ENCODE data around the gene ECM2. TPM values are rescaled to one million over a fixed set of nuclear protein-coding genes. Genes with fewer than 3 reads are reported as not detected.

Gene ECM2
- total and polyA plus RNA-seq, 3 donors from 2014 or later: 16.7 to 26.9 (median 16.8) TPM

GRCh38 chr9:92493749-92494387 is 41.9 kb downstream of the ECM2 start:
- no peaks in the 10 kb centered on the region for H3K27me3 ChIP-seq
- no peak overlapping the region for H3K4me3 ChIP-seq
- H3K4me1 ChIP-seq: no peaks in the 10 kb centered on the region
- H3K9me3 ChIP-seq: no peaks in the 10 kb centered on the region
- WGBS, 2 donors: 61 to 67% methylated on average over 9 of the region's 9 CpGs
- H3K36me3 ChIP-seq (ENCODE audit: low read depth, missing control alignments): no peaks in the 10 kb centered on the region
- TF ChIP-seq CTCF (IDR thresholded peaks at IDR 0.05) (no peak), POLR2A (IDR thresholded peaks at IDR 0.05) (no peak)
- H3K27ac ChIP-seq: no peak overlapping the region
- no peak for DNase-seq
- intact Hi-C loops (cut with DNase I; ENCODE audit: low total_unique reads): no loop called here

- Histone ChIP-seq H3K36me3 (ENCODE audit: low read depth, missing control alignments) (no peaks in the 10 kb centered on the region), H3K4me3 (no peak overlapping the region), H3K4me1 (no peaks in the 10 kb centered on the region), H3K27me3 (no peaks in the 10 kb centered on the region), H3K9me3 (no peaks in the 10 kb centered on the region), H3K27ac (peak overlapping the region in 1 of 2 donors; percentile 4)
- 44 to 50% methylated on average over 3 of the region's 3 CpGs for WGBS, 2 donors
- intact Hi-C loops (cut with DNase I; ENCODE audit: low total_unique reads): no loop called here
- no peak for DNase-seq
- no peak for TF ChIP-seq POLR2A (IDR thresholded peaks at IDR 0.05)
- TF ChIP-seq CTCF (IDR thresholded peaks at IDR 0.05): no peak
These were observed 42.9 kb downstream of the ECM2 start for GRCh38 chr9:92492781-92493401.

- Histone ChIP-seq H3K4me1 (no peaks in the 10 kb centered on the region), H3K36me3 (ENCODE audit: low read depth, missing control alignments) (no peaks in the 10 kb centered on the region), H3K4me3 (no peak overlapping the region), H3K27me3 (no peaks in the 10 kb centered on the region), H3K27ac (no peak overlapping the region), H3K9me3 (no peaks in the 10 kb centered on the region)
- TF ChIP-seq CTCF (IDR thresholded peaks at IDR 0.05) (no peak), POLR2A (IDR thresholded peaks at IDR 0.05) (no peak)
- 68 to 69% methylated on average over 4 of the region's 4 CpGs for WGBS, 2 donors
- intact Hi-C loops (cut with DNase I; ENCODE audit: low total_unique reads): no loop called here
- no peak for DNase-seq
These were observed 46.9 kb downstream of the ECM2 start for GRCh38 chr9:92488681-92489550.

GRCh38 chr9:92486371-92486770 is 49.4 kb downstream of the ECM2 start:
- H3K27ac ChIP-seq: no peak overlapping the region
- intact Hi-C loops (cut with DNase I; ENCODE audit: low total_unique reads): no loop called here
- TF ChIP-seq CTCF (IDR thresholded peaks at IDR 0.05) (no peak), POLR2A (IDR thresholded peaks at IDR 0.05) (no peak)
- DNase-seq: no peak
- H3K4me3 ChIP-seq: no peak overlapping the region
- no peaks in the 10 kb centered on the region for H3K27me3 ChIP-seq
- WGBS, 2 donors: 82 to 83% methylated on average over 3 of the region's 3 CpGs
- H3K36me3 ChIP-seq (ENCODE audit: low read depth, missing control alignments): no peaks in the 10 kb centered on the region
- no peaks in the 10 kb centered on the region for H3K9me3 ChIP-seq
- no peaks in the 10 kb centered on the region for H3K4me1 ChIP-seq

All from testis (tissue), 3 donors.